ENCODE data around the gene PDLIM7.
A peak's percentile ranks its signal among the peaks of the same experiment; 100 is the strongest.

Gene PDLIM7

GRCh38 chr5:177472460-177473442 is 24.7 kb downstream of the PDLIM7 start:
- peak; percentile 19 for DNase-seq

GRCh38 chr5:177471610-177472356 is 25.6 kb downstream of the PDLIM7 start:
- no peak for DNase-seq

GRCh38 chr5:177470759-177471536 is 26.5 kb downstream of the PDLIM7 start:
- no peak for DNase-seq

GRCh38 chr5:177469750-177470525 is 27.5 kb downstream of the PDLIM7 start:
- no peak for DNase-seq

GRCh38 chr5:177468685-177469628 is 28.4 kb downstream of the PDLIM7 start:
- DNase-seq, result peak; percentile 29

GRCh38 chr5:177468329-177468684 is 29.1 kb downstream of the PDLIM7 start:
- DNase-seq, result no peak

GRCh38 chr5:177467436-177467835 is 30.0 kb downstream of the PDLIM7 start:
- no peak for DNase-seq

GRCh38 chr5:177466861-177467260 is 30.5 kb downstream of the PDLIM7 start:
- DNase-seq, result no peak

- DNase-seq, result no peak
These were observed 32.4 kb downstream of the PDLIM7 start for GRCh38 chr5:177465044-177465443.

GRCh38 chr5:177462021-177462670 is 35.3 kb downstream of the PDLIM7 start:
- DNase-seq, result no peak

GRCh38 chr5:177459819-177460628 is 37.4 kb downstream of the PDLIM7 start:
- DNase-seq, result no peak

- DNase-seq, result no peak
These were observed 38.0 kb downstream of the PDLIM7 start for GRCh38 chr5:177459357-177459756.

GRCh38 chr5:177458912-177459350 is 38.5 kb downstream of the PDLIM7 start:
- DNase-seq, result no peak

GRCh38 chr5:177457852-177458681 is 39.3 kb downstream of the PDLIM7 start:
- DNase-seq, result no peak

GRCh38 chr5:177456976-177457851 is 40.2 kb downstream of the PDLIM7 start:
- DNase-seq, result peak; percentile 86

- DNase-seq, result no peak
These were observed 40.8 kb downstream of the PDLIM7 start for GRCh38 chr5:177456591-177456964.

Data from T1000 (cell line).